ENCODE measurements around the gene ZNF391.
"Not testable (repeated sequence)": the region's sequence is repeated elsewhere in the genome, so short reads cannot be mapped to it uniquely, and the experiment has no call there.

The ZNF391 gene

DNA sequence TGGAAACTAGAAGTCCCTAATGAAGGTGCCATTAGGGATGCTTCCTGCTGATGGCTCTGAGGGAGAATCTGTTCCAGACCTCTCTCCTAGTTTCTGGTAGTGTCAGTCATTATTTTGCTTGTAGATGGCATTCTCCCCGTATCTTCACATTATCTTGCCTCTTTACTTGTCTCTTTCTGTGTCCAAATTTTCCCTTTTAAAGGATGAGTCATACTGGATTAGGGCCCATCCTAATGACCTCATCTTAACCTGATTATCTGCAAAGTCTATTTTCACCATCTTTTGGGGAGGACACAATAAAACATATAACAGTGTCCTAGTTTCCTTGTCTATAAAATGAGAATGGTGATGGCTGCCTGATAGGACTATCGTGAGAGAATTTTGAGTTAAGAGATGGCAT, 27.3 kb downstream of the ZNF391 start:
- intact Hi-C loops (cut with DNase I) = no loop called here
- DNase-seq = no peak

DNA sequence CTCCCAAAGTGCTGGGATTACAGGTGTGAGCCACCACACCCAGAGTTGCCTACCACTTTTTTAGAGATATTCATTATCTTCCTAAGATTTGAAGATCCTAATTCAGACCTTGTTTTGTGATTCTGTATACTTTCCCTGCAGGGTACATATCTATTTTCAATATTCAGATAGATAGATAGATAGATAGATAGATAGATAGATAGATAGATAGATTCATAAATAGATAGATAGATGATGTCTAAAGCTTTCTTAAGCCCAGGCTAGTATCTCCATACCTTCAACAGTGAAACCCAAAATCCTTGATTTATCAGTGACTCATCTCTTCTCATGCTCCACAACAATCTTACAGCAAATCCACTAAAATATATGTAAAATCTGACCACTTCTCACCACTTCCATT, 30.8 kb downstream of the ZNF391 start:
- DNase-seq = no peak
- intact Hi-C loops (cut with DNase I) = no loop called here

DNA sequence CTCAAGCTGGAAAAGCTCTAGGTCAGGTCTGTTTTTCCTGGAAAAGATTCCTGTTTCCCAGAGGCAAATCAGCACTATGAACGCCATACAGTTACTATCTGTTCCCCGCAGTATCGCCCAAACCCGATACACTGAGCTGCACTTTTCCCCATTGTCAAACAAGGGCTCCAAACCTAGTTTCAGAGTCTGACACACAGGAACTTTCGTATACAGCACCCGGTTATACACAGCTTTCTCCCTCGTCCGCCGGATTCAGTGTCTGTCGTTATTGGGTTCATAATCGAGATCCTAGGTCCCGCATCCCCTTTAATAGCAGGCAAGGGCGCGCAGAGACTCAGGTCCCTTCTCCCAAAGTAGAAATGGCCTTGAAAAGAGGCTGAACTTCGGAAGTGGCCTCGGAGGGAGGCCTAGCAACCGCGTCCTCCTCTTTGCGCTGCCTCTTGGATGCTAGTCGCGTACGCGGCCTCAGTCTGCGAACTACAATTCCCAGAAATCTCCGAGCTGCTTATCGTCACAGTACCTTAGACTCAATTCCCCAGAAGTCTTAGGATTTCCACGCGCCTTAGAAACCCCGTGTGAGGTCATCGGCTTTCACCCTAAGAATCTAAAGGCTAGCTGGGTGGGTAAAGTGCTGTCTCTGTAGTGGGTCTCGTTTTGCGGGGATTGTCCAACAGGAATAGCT, 34.2 kb downstream of the ZNF391 start:
- peak in 35 of 42 donors; percentile 11 to 62 (median 35) for DNase-seq
- intact Hi-C loops (cut with DNase I) = no loop called here

DNA sequence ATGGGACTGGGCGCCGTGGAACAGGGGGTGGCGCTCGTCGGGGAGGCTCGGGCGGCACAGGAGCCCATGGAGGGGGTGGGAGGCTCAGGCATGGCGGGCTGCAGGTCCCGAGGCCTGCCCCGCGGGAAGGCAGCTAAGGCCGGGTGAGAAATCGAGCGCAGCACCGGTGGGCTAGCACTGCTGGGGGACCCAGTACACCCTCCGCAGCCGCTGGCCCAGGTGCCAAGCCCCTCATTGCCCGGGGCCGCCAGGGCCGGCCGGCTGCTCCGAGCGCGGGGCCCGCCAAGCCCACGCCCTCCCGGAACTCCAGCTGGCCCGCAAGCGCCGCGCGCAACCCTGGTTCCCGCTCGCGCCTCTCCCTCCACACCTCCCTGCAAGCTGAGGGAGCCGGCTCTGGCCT, 36.3 kb downstream of the ZNF391 start:
- intact Hi-C loops (cut with DNase I) = not testable (repeated sequence)

DNA sequence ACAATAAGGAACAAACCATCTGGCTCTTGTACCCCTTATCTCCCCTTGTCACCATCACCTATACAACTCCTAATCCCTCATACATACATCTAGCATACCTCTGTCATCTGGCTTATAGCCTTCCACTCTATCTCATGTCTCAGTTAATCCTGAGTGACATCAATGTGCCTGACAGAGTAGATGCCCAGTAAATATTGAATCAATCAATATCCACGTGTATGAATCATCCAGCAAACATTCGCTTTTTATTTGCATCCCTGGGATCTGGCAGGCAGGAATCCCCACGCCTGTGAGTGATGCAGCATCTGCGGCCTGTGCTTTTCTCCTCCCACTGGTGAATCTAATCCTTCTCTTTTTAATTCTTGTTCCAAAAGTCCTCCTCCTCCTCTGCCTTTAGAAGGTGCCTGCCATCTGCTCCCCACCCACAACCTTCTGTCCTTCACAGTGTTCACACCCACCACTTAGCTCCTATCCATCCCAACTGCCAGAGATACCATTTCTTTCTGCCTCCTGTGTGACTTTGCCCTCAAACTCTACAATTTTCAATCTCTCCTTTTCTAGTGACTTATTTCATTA, 37.6 kb downstream of the ZNF391 start:
- intact Hi-C loops (cut with DNase I) = no loop called here
- peak in 41 of 42 donors; percentile 12 to 86 (median 50) for DNase-seq

More for the DNA sequence above, 36.3 kb downstream of the ZNF391 start:
- not testable (repeated sequence) for DNase-seq

DNA sequence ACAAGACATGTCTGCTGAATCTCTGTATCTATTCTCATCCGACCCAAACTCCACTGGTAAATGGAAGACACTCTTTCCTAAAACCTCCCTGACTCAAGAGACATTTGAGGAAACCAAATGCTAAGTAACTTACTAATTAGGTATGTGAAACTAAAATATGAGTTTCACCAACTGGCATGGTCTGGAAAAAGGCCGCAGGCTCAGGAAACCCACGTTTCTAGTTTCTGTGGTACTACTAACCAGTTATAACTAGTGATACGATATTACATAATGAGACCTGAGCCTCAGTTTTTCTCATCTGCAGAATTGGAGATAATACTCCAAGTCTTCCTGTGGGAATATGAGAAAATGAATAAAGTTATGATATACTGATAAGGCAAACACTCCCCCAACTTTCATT, 39.9 kb downstream of the ZNF391 start:
- intact Hi-C loops (cut with DNase I) = no loop called here
- DNase-seq = no peak

DNA sequence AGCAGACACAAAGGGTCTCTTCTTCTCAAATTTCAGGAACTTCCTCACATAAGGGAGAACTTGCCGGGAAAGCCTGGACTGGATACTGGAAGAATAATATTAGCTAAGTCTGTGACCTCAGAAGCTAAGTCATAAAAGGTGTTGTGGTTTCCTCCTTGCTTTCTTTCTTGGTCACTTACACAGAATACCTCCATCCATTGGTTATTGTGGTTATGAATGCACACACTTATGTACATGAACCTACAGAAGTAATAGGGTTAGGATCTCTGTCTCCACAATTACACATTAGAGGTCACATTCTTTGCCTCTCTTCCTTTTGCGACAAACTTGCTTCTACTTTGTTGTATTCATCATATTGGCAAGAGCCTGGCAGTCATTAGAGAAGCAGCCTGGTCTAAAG, 40.4 kb downstream of the ZNF391 start:
- intact Hi-C loops (cut with DNase I) = no loop called here
- no peak for DNase-seq

DNA sequence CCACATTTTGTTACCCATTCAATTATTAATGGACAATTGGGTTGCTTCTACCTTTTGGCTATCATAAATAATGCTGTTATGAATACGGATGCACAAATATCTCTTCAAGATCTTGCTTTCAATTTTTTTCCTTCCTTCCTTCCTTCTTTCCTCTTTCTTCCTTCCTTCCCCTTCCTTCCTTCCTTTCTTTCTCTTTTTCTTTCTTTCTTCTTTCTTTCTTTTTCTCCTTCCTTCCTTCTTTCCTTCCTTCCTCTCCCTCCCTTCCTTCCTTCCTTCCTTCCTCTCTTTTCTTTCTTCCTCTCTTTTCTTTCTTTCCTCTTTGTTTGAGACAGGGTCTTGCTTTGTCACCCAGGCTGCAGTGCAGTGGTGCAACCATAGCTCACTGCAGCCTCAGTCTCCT, 45.2 kb downstream of the ZNF391 start:
- intact Hi-C loops (cut with DNase I) = no loop called here
- no peak for DNase-seq

DNA sequence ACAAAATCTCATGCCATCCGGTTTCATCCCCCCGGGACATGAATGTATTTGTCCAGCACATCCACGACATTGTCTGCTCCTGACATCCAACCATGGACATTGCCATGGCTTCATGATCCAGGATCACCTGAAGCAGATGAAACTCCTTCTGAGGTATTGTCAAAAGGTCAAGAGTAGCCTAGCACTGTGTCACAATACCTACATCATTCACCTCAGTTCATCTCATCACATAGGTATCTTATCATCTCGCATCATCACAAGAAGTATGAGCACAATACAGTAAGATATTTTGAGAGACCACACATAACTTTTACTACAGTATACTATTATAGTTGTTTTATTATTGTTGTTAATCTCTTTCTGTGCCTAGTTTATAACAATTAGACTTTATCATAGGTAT, 50.8 kb downstream of the ZNF391 start:
- intact Hi-C loops (cut with DNase I) = no loop called here
- no peak for DNase-seq

DNA sequence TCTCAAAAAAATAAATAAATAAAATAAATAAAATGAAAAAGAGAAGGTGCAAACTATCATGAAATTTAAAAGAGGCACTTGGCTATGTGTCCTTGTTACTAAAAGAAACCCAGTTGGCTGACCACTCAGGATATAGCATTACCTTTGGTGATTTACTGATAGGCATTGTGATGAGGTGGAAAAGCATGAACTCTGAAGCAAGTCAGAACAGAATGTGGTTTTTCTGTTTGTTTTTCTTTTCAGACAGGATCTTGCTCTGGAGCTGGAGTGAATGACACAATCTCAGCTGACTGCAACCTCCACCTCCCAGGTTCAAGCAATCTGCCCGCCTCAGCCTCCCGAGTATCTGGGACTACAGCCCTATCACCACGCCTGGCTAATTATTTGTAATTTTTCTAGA, 52.4 kb downstream of the ZNF391 start:
- intact Hi-C loops (cut with DNase I) = no loop called here
- DNase-seq = no peak

DNA sequence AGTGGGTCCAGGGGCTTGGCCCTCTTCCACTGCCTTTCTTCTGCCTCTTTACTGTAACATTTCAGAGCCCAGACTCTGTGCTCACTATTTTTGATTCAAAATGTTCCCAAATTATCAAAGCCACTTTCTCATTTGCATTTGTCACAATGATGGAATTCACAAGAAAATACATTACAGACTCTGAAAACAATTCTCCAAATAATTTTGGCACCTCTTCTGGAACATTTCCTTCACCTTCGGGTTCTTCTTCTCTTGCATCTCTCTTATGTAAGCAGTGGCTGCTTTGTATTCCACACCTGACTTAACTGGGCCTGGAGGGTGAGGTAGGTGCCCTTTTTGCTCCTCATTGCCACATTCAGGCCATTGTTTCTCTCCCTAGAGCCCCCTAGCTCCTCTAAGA, 54.4 kb downstream of the ZNF391 start:
- peak in 2 of 42 donors; percentile 2 to 17 for DNase-seq
- intact Hi-C loops (cut with DNase I) = no loop called here

DNA sequence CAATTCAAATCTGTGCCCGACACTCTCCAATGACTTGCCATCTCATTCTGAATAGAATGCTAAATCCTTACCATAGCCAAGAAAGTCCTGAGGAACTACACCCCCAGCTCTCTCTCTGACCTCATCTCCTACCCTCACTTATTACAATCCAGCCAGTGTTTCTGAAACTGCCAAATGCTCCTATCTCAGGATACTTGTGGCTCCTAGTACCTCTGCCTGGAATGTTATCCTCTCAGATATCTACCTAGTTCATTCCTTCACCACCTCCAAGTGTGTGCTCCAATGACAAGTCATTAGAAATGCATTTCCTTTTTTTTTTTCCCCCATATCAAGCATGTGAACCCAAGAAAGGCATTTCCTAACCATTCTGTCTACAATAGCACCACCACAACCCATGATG, 59.9 kb downstream of the ZNF391 start:
- no peak for DNase-seq
- intact Hi-C loops (cut with DNase I) = no loop called here

DNA sequence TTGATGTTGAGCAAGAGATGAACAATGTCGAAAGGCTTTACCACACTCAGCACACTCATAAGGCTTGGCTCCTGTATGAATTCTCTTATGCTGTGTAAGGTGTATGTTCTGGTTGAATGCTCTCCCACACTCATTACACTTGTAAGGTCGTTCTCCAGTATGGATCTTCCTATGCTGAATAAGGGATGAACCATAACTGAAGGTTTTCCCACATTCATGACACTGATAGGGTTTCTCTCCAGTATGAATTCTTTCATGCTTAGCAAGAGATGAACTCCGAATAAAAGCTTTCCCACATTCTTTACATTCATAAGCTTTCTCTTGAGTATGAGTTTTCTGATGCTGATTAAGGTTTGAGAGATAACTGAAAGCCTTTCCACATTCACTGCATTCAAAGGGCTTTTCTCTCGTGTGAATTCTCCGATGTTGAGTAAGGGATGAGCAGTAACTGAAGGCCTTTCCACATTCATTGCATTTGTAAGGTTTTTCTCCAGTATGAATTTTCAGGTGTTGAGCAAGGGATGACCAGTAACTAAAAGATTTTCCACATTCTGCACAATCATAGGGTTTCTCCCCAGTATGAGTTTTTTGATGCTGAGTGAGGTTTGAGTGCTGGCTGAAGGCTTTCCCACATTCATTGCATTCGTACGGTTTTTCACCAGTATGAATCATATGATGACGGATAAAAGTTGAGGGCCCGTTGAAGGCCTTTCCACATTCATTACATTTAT, 63.3 kb downstream of the ZNF391 start:
- intact Hi-C loops (cut with DNase I) = no loop called here
- no peak for DNase-seq

DNA sequence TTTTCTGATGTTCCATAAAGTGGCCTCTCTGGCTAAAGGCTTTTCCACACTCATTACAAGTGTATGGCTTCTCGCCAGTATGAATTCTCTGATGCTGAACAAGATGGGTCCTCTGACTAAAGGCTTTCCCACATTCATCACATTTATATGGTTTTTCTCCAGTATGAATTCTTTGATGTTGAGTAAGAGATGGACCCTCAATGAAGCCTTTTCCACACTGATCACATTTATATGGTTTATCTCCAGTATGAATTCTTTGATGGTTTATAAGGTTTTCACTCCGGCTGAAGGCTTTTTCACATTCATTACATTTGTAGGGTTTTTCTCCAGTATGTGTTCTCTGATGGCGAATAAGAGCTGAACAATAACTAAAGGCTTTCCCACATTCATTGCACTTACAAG, 63.9 kb downstream of the ZNF391 start:
- intact Hi-C loops (cut with DNase I) = no loop called here
- no peak for DNase-seq
